ENCODE results near the gene RBM47.

RBM47 gene

DNA sequence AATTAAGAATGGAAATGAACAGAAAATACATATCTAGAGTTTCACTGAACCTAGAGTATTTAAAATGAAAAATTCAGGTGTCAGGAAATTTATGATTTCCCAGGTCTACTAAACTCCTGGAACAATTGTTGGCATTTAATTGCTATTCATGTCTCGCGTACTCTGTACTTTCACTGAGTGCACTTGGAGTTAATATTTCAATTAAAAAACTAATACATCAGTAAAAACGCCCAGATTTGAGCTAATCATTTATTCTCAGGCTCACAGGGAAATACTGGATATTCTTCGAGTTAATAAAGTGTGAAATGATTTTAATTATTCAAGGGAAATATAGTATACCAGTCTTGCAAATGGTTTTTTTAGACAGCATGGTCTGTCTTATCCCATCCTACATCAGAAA is 168.6 kb downstream of the RBM47 start:
- H2AFZ ChIP-seq = no peak overlapping the region
- peaks cover 5% of the 10 kb centered on the region for H3K79me2 ChIP-seq
- H3K4me2 ChIP-seq (ENCODE audit: low read length) = no peak overlapping the region
- no peaks in the 10 kb centered on the region for H3K36me3 ChIP-seq (ENCODE audit: control insufficient read depth, insufficient read depth, low read length)
- no peak overlapping the region for H3K4me3 ChIP-seq (ENCODE audit: low read depth, low read length)
- H3K27ac ChIP-seq = no peak overlapping the region
- no peaks in the 10 kb centered on the region for H3K27me3 ChIP-seq (ENCODE audit: control insufficient read depth, insufficient read depth, low read length)
- H3K4me1 ChIP-seq = no peaks in the 10 kb centered on the region
- no peak overlapping the region for H3K9ac ChIP-seq
- no peaks in the 10 kb centered on the region for H3K9me3 ChIP-seq (ENCODE audit: control insufficient read depth, low read length)
- TF ChIP-seq, protein P1, sequence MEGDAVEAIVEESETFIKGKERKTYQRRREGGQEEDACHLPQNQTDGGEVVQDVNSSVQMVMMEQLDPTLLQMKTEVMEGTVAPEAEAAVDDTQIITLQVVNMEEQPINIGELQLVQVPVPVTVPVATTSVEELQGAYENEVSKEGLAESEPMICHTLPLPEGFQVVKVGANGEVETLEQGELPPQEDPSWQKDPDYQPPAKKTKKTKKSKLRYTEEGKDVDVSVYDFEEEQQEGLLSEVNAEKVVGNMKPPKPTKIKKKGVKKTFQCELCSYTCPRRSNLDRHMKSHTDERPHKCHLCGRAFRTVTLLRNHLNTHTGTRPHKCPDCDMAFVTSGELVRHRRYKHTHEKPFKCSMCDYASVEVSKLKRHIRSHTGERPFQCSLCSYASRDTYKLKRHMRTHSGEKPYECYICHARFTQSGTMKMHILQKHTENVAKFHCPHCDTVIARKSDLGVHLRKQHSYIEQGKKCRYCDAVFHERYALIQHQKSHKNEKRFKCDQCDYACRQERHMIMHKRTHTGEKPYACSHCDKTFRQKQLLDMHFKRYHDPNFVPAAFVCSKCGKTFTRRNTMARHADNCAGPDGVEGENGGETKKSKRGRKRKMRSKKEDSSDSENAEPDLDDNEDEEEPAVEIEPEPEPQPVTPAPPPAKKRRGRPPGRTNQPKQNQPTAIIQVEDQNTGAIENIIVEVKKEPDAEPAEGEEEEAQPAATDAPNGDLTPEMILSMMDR (IDR thresholded peaks at IDR 0.05) = no peak

DNA sequence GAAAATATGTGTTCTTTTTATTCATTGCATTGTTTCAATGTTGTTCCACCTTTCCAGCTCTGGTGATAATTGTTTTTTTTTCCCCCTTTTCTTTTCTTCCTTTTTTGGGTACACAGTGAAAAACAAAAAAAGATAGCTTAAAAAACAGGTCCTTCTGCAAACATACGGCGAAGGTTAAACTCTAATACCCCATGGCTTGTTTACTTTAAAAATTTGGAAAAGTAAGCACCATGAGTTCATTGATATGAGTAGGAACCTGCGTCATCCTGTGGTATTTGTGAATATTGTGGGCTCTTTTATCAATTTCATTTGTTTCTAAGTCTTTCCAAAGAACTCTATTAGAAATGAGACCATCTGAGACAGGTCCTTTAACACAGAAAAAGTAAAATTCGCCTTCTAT is 171.0 kb downstream of the RBM47 start:
- no peak overlapping the region for H3K27ac ChIP-seq
- H3K4me1 ChIP-seq = peaks cover 3% of the 10 kb centered on the region
- no peak overlapping the region for H3K4me3 ChIP-seq (ENCODE audit: low read depth, low read length)
- no peaks in the 10 kb centered on the region for H3K36me3 ChIP-seq (ENCODE audit: control insufficient read depth, insufficient read depth, low read length)
- TF ChIP-seq, protein P1 (IDR thresholded peaks at IDR 0.05) = no peak
- H3K9ac ChIP-seq = no peak overlapping the region
- H3K4me2 ChIP-seq (ENCODE audit: low read length) = no peak overlapping the region
- no peaks in the 10 kb centered on the region for H3K27me3 ChIP-seq (ENCODE audit: control insufficient read depth, insufficient read depth, low read length)
- no peaks in the 10 kb centered on the region for H3K9me3 ChIP-seq (ENCODE audit: control insufficient read depth, low read length)
- no peak overlapping the region for H2AFZ ChIP-seq
- peaks cover 9% of the 10 kb centered on the region for H3K79me2 ChIP-seq

DNA sequence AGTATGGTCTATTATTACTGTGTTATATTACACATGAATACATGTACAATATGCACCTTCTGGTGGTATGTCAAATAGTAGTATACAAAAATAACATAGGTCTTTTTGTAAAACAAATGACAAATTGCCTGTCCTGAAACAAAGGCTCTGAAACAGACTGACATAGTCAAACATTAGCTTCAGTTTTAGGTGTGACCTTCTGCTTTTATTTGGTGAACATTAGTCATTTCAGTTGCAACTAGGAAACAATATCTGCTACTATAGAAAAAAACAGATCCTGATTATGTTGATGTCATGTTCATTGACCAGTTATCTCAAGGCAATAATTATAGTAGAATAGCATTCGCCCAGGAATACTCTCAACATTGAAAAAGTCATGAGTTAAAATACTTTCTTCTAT is 171.6 kb downstream of the RBM47 start:
- no peaks in the 10 kb centered on the region for H3K27me3 ChIP-seq (ENCODE audit: control insufficient read depth, insufficient read depth, low read length)
- H3K9me3 ChIP-seq (ENCODE audit: control insufficient read depth, low read length) = no peaks in the 10 kb centered on the region
- H2AFZ ChIP-seq = no peak overlapping the region
- H3K4me1 ChIP-seq = peaks cover 3% of the 10 kb centered on the region
- no peak overlapping the region for H3K4me2 ChIP-seq (ENCODE audit: low read length)
- TF ChIP-seq, protein P1 (IDR thresholded peaks at IDR 0.05) = no peak
- H3K79me2 ChIP-seq = peaks cover 9% of the 10 kb centered on the region
- no peak overlapping the region for H3K4me3 ChIP-seq (ENCODE audit: low read depth, low read length)
- no peak overlapping the region for H3K27ac ChIP-seq
- H3K36me3 ChIP-seq (ENCODE audit: control insufficient read depth, insufficient read depth, low read length) = no peaks in the 10 kb centered on the region
- H3K9ac ChIP-seq = no peak overlapping the region

DNA sequence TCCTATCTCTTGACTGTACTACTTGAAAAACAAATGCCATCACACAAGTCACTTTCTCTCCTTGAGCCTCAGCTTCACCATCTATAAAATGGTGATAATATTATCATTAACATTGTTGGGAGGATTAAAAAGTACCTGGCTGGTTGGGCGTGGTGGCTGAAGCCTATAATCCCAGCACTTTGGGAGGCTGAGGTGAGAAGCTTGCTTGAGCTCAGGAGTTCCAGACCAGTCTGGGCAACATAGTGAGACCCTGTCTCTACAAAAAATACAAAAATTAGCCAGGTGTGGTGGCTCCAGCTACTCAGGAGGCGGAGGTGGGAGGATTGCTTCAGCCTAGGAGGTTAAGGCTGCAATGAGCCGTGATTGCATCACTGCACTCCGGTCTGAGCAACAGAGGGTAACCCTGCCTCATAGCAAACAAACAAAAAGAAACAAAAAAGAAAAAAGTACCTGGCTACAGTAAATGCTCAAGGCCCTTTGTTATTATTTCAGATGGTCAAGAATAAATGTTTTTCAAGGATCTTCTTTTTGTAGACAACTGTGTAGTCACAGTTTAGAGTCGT is 174.2 kb downstream of the RBM47 start:
- peaks cover 3% of the 10 kb centered on the region for H3K4me1 ChIP-seq
- H3K9ac ChIP-seq = no peak overlapping the region

DNA sequence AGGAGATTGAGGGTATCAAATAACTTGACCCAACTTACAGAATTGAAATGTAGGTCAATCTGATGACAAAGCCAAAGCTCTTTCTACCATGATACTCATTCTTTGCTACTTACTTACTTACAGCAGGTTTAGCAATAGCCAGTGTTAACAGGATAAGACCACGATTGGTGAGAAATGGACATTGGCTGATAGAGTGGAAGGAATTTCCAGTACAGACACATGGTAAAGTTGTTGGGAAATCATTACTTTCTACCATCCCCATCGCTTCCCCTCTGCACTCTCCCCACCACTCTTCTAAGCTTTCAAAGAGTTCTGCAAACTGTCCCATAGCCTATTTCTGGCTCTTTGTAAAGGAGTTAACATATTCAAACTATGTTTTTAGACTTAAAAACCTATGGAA is 174.8 kb downstream of the RBM47 start:
- H3K36me3 ChIP-seq (ENCODE audit: control insufficient read depth, insufficient read depth, low read length) = no peaks in the 10 kb centered on the region
- no peaks in the 10 kb centered on the region for H3K9me3 ChIP-seq (ENCODE audit: control insufficient read depth, low read length)
- no peak overlapping the region for H3K27ac ChIP-seq
- no peak overlapping the region for H3K4me2 ChIP-seq (ENCODE audit: low read length)
- TF ChIP-seq, protein P1 (IDR thresholded peaks at IDR 0.05) = no peak
- H3K4me1 ChIP-seq = peaks cover 3% of the 10 kb centered on the region
- no peak overlapping the region for H2AFZ ChIP-seq
- peaks cover 9% of the 10 kb centered on the region for H3K79me2 ChIP-seq
- no peak overlapping the region for H3K9ac ChIP-seq
- no peak overlapping the region for H3K4me3 ChIP-seq (ENCODE audit: low read depth, low read length)
- no peaks in the 10 kb centered on the region for H3K27me3 ChIP-seq (ENCODE audit: control insufficient read depth, insufficient read depth, low read length)

More for the DNA sequence above, 174.2 kb downstream of the RBM47 start:
- no peaks in the 10 kb centered on the region for H3K27me3 ChIP-seq (ENCODE audit: control insufficient read depth, insufficient read depth, low read length)
- TF ChIP-seq, protein P1 (IDR thresholded peaks at IDR 0.05) = no peak
- no peak overlapping the region for H3K4me3 ChIP-seq (ENCODE audit: low read depth, low read length)
- no peak overlapping the region for H3K4me2 ChIP-seq (ENCODE audit: low read length)
- H3K27ac ChIP-seq = no peak overlapping the region
- H3K36me3 ChIP-seq (ENCODE audit: control insufficient read depth, insufficient read depth, low read length) = no peaks in the 10 kb centered on the region
- H3K79me2 ChIP-seq = peaks cover 9% of the 10 kb centered on the region
- no peak overlapping the region for H2AFZ ChIP-seq
- no peaks in the 10 kb centered on the region for H3K9me3 ChIP-seq (ENCODE audit: control insufficient read depth, low read length)

All from parathyroid adenoma (tissue), 2 donors.